Right renal cortex interstitium (tissue), 3 donors: ENCODE data around the gene OCLN. TPM values are rescaled to one million over a fixed set of nuclear protein-coding genes. Genes with fewer than 3 reads are reported as not detected.
"Not testable (repeated sequence)": the region's sequence is repeated elsewhere in the genome, so short reads cannot be mapped to it uniquely, and the experiment has no call there.

Experiments used
- DNase-seq, 3 donors: peaks; one replicate each; pipeline ENCODE4 v3.0.0-alpha.2; 2013; ENCODE audit warnings: low read depth in 3 of 3, low spot score in 2 of 3
- polyA plus RNA-seq, 3 donors: library from polyadenylated mRNA; unstranded; fragments of 120-200 nt; gene quantifications; one replicate each; pipeline ENCODE4 v1.2.1, GENCODE V29; 2013; ENCODE audit not compliant: insufficient read length in 3 of 3

Gene OCLN
- polyA plus RNA-seq, 3 donors = 40.8 to 46.1 (median 45.0) TPM

- no peak for DNase-seq
Observed at GRCh38 chr5:69526660-69527059, 34.1 kb downstream of the OCLN start.

- no peak for DNase-seq
Observed at GRCh38 chr5:69527128-69527770, 34.7 kb downstream of the OCLN start.

GRCh38 chr5:69528035-69528434, 35.4 kb downstream of the OCLN start:
- DNase-seq = peak in 1 of 3 donors; percentile 29

- DNase-seq = no peak
Observed at GRCh38 chr5:69528609-69529008, 36.0 kb downstream of the OCLN start.

GRCh38 chr5:69530561-69531405, 38.2 kb downstream of the OCLN start:
- no peak for DNase-seq

GRCh38 chr5:69531406-69531801, 38.8 kb downstream of the OCLN start:
- DNase-seq = no peak

GRCh38 chr5:69537911-69538310, 45.3 kb downstream of the OCLN start:
- not testable (repeated sequence) for DNase-seq

GRCh38 chr5:69538735-69539134, 46.1 kb downstream of the OCLN start:
- DNase-seq = not testable (repeated sequence)

- not testable (repeated sequence) for DNase-seq
Observed at GRCh38 chr5:69541347-69541746, 48.8 kb downstream of the OCLN start.

- DNase-seq = not testable (repeated sequence)
Observed at GRCh38 chr5:69542838-69543618, 50.4 kb downstream of the OCLN start.

GRCh38 chr5:69544602-69545001, 52.0 kb downstream of the OCLN start:
- not testable (repeated sequence) for DNase-seq

- peak in 2 of 3 donors; percentile 5 to 39 for DNase-seq
Observed at GRCh38 chr5:69559908-69560330, 67.3 kb downstream of the OCLN start, which contains the start of gene GTF2H2C. Gene GTF2H2C (plus strand): TSS chr5:69560191. CDS start chr5:69565133, 4,942 bp downstream.

GRCh38 chr5:69560587-69561431, 68.2 kb downstream of the OCLN start:
- DNase-seq = not testable (repeated sequence)

GRCh38 chr5:69566172-69566571, 73.6 kb downstream of the OCLN start:
- DNase-seq = not testable (repeated sequence)

GRCh38 chr5:69568072-69568471, 75.5 kb downstream of the OCLN start:
- not testable (repeated sequence) for DNase-seq

GRCh38 chr5:69583356-69583755, 90.8 kb downstream of the OCLN start:
- not testable (repeated sequence) for DNase-seq

GRCh38 chr5:69596114-69596840, 103.7 kb downstream of the OCLN start:
- DNase-seq = not testable (repeated sequence)

GRCh38 chr5:69601947-69602346, 109.4 kb downstream of the OCLN start:
- not testable (repeated sequence) for DNase-seq

- not testable (repeated sequence) for DNase-seq
Observed at GRCh38 chr5:69606839-69607238, 114.2 kb downstream of the OCLN start.
